Measurements from ENCODE around the gene HIP1R.
A peak's percentile ranks its signal among the peaks of the same experiment; 100 is the strongest.

Gene HIP1R

DNA sequence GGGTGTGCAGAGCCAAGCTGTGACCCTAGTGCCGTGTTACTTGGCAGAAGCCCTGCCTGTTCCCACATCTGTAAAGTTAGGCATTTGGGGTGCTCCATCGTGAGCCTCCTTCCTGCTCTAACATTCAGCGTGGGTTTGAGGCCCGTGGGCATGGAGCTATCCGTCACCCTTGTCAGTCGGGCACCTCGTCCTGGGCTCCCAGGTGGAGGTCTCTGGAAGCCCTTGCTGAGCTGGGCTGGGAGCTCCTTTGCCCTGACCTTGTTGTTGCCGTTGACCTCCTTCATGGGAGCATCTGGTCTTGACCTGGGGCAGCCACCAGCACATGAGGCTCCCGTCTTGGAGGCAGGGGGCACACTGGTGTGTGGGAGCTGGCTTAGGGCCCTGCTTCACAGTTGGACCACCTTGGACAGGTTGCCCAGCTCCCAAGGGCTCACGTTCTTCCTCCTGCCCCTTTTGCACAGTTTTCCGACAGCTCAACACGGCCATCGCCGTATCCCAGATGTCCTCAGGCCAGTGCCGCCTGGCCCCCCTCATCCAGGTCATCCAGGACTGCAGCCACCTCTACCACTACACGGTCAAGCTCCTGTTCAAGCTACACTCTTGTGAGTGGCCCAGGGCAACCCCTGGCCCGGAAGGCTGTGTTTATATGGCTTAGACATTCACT lies 18.5 kb downstream of the HIP1R start:
- DNase-seq (ENCODE audit: low read depth) = no peak
- TF ChIP-seq, protein P1, sequence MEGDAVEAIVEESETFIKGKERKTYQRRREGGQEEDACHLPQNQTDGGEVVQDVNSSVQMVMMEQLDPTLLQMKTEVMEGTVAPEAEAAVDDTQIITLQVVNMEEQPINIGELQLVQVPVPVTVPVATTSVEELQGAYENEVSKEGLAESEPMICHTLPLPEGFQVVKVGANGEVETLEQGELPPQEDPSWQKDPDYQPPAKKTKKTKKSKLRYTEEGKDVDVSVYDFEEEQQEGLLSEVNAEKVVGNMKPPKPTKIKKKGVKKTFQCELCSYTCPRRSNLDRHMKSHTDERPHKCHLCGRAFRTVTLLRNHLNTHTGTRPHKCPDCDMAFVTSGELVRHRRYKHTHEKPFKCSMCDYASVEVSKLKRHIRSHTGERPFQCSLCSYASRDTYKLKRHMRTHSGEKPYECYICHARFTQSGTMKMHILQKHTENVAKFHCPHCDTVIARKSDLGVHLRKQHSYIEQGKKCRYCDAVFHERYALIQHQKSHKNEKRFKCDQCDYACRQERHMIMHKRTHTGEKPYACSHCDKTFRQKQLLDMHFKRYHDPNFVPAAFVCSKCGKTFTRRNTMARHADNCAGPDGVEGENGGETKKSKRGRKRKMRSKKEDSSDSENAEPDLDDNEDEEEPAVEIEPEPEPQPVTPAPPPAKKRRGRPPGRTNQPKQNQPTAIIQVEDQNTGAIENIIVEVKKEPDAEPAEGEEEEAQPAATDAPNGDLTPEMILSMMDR (IDR thresholded peaks at IDR 0.05; ENCODE audit: low read length, missing control alignments) = no peak

DNA sequence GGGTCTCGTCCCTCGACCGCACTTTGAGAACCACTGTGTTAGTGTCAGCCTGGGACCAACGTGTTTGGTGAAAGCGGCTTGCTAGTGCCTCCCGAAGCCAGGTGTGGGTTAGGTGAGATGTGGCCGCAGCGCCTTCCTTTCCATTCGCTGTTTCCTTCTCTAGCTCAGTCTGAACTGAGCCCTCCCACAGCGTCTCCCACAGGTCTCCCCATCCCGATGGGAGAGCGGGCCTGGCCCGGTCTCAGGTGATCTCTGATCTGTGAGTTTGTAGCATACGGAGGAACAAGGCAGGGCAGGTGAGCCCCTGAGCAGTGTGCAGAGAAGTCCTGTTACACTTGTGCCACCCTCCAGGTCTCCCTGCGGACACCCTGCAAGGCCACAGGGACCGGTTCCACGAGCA lies 19.3 kb downstream of the HIP1R start:
- TF ChIP-seq, protein P1 (IDR thresholded peaks at IDR 0.05; ENCODE audit: low read length, missing control alignments) = no peak
- no peak overlapping the region for H3K4me3 ChIP-seq (replicated peaks; ENCODE audit: low read depth, low read length)
- no peak for DNase-seq (ENCODE audit: low read depth)

More for the DNA sequence above, 18.5 kb downstream of the HIP1R start:
- no peak overlapping the region for H3K4me3 ChIP-seq (replicated peaks; ENCODE audit: low read depth, low read length)

DNA sequence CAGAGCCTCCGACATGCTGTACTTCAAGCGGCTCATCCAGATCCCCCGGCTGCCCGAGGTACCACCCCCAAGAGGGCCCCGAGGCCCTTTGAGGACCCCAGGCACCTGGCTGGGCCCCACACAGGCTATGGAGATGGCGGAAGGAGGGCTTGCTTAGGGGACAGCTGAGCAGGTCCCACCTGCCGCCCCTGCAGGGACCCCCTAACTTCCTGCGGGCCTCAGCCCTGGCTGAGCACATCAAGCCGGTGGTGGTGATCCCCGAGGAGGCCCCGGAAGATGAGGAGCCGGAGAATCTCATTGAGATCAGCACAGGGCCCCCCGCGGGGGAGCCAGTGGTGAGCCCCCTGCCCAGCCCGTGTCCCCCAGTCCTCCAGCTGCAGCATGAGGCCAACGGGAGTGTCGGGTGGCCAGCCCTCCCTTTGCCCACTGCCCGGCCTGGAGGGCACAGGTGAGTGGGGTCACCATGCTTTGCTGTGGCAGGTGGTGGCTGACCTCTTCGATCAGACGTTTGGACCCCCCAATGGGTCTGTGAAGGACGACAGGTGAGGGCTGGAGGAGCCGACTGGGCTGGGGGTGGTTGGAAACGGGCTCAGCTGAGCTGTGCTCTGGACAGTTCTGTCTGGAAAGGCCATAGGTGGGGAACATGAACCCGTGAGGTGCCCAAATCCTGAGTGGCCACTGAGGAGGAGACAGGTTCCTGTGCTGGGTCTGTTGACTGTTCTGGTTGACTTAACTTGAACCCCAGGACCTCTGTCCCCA lies 20.0 kb downstream of the HIP1R start:
- no peak for DNase-seq (ENCODE audit: low read depth)
- no peak overlapping the region for H3K4me3 ChIP-seq (replicated peaks; ENCODE audit: low read depth, low read length)
- TF ChIP-seq, protein P1 (IDR thresholded peaks at IDR 0.05; ENCODE audit: low read length, missing control alignments) = no peak

DNA sequence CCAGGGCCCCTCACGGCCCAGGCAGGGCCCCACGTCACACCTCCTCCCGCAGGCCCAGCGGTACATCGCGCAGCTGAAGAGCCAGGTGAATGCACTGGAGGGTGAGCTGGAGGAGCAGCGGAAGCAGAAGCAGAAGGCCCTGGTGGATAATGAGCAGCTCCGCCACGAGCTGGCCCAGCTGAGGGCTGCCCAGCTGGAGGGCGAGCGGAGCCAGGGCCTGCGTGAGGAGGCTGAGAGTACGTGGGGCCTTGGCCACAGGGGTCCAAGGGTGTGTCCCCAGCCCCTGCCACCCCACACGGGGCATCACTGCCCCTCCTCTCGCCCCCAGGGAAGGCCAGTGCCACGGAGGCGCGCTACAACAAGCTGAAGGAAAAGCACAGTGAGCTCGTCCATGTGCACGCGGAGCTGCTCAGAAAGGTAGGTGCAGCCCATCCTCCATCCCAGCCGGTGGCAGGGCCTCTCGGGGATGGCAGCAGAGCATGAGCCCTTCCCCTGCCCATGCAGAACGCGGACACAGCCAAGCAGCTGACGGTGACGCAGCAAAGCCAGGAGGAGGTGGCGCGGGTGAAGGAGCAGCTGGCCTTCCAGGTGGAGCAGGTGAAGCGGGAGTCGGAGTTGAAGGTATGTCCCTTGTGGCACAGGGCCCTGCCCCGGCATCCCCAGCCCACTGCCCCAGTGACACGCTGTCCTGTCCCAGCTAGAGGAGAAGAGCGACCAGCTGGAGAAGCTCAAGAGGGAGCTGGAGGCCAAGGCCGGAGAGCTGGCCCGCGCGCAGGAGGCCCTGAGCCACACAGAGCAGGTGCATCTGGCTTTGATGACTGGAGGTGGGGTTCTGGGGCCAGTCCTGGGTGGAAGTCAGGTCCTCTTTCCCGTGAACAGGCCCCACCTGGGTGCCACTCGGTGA lies 20.9 kb downstream of the HIP1R start:
- TF ChIP-seq, protein P1 (IDR thresholded peaks at IDR 0.05; ENCODE audit: low read length, missing control alignments) = no peak
- H3K4me3 ChIP-seq (replicated peaks; ENCODE audit: low read depth, low read length) = no peak overlapping the region
- no peak for DNase-seq (ENCODE audit: low read depth)

DNA sequence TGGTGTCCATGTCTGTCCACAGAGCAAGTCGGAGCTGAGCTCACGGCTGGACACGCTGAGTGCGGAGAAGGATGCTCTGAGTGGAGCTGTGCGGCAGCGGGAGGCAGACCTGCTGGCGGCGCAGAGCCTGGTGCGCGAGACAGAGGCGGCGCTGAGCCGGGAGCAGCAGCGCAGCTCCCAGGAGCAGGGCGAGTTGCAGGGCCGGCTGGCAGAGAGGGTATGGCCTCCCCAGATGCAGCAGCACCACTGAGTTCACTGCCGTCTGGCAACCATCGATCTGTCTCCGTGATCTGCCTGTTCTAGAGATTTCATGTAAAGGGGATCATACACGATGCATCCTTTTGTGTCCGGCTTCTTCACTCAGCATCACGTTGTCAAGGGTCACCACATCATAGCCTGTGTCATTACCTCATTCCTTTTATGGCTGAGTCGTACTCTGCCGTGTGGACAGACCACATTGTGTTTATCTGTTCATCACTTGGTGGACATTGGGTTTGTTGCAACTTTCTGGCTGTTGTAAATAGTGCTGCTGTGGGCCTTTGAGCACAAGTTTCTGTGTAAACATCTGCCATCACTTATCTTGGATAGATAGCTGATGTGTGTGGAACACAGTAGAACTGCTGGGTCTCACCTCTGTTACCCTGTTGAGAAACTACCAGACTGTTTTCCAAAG lies 21.9 kb downstream of the HIP1R start:
- H3K4me3 ChIP-seq (replicated peaks; ENCODE audit: low read depth, low read length) = no peak overlapping the region
- TF ChIP-seq, protein P1 (IDR thresholded peaks at IDR 0.05; ENCODE audit: low read length, missing control alignments) = no peak
- peak; percentile 22 for DNase-seq (ENCODE audit: low read depth)

DNA sequence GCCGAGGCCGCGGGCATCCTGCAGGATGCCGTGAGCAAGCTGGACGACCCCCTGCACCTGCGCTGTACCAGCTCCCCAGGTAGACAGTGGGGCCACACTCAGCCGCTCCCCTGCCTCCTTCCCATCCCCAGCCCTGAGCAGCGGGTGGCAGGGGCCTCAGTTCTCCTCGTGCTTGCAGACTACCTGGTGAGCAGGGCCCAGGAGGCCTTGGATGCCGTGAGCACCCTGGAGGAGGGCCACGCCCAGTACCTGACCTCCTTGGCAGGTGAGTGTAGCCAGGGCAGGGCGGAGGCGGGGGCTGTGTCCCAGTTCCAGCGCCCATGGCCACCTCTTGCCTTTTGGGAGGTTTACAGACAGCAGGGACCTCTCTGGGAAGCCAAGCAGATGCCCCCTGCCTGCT lies 22.9 kb downstream of the HIP1R start:
- no peak overlapping the region for H3K4me3 ChIP-seq (replicated peaks; ENCODE audit: low read depth, low read length)

More for the DNA sequence above, 22.9 kb downstream of the HIP1R start:
- TF ChIP-seq, protein P1 (IDR thresholded peaks at IDR 0.05; ENCODE audit: low read length, missing control alignments) = no peak
- no peak for DNase-seq (ENCODE audit: low read depth)

Data from fibroblast of pulmonary artery (primary cell).